HepG2 (cell line): ENCODE measurements around the gene PARP1.

ENCODE experiments used
- ELF1 ChIP-seq: sonication (generic); formaldehyde crosslinking; IDR thresholded peaks from 2 replicates; pipeline ENCODE4 v1.4.0; 2020; ENCODE audit warnings: missing genetic modification reagents
- EZH2 ChIP-seq: conservative IDR thresholded peaks from 2 replicates; pipeline ENCODE4 v1.6.1; 2012; ENCODE audit warnings: mild to moderate bottlenecking, low read depth, low read length, moderate library complexity
- GABPA ChIP-seq, 2 experiments: IDR thresholded peaks; 2 replicates each; pipeline ENCODE4 v1.6.1; 2011 to 2016; ENCODE audit warnings: low read depth in 2 of 2, low read length in 1 of 2, missing biosample characterization in 1 of 2, missing genetic modification characterization in 1 of 2
- HOXA7 ChIP-seq: sonication (generic); formaldehyde crosslinking; IDR thresholded peaks from 2 replicates; pipeline ENCODE4 v1.8.1; 2022; ENCODE audit warnings: mild to moderate bottlenecking, missing genetic modification reagents, moderate library complexity
- RBFOX2 ChIP-seq: fragments of 200-400 bp; formaldehyde crosslinking; IDR thresholded peaks from 2 replicates; pipeline ENCODE4 v1.6.1; 2017; ENCODE audit warnings: low read depth, mild to moderate bottlenecking, low read length
- ZNF326 ChIP-seq: sonication (generic); formaldehyde crosslinking; IDR thresholded peaks from 2 replicates; pipeline ENCODE4 v1.4.0; 2020; ENCODE audit warnings: missing genetic modification reagents, borderline replicate concordance
- ZNF850 ChIP-seq: sonication (generic); formaldehyde crosslinking; conservative IDR thresholded peaks from 2 replicates; pipeline ENCODE4 v1.9.0; 2021; ENCODE audit warnings: mild to moderate bottlenecking, missing genetic modification reagents
- TF ChIP-seq, protein P1 (sequence below): sonication (generic); formaldehyde crosslinking; IDR thresholded peaks from 2 replicates; pipeline ENCODE4 v1.9.0; 2021; ENCODE audit warnings: missing genetic modification reagents, borderline replicate concordance

- TF ChIP-seq ELF1 (CRISPR knock-in tag), result no peak
- TF ChIP-seq RBFOX2, result no peak
- no peak for TF ChIP-seq ZNF850 (CRISPR knock-in tag)
- TF ChIP-seq HOXA7 (CRISPR knock-in tag), result no peak
- no peak for TF ChIP-seq EZH2
- TF ChIP-seq GABPA (IDR thresholded peaks at IDR 0.05; ENCODE audit: low read depth, low read length), result no peak
- no peak for TF ChIP-seq GABPA (CRISPR knock-in tag; IDR thresholded peaks at IDR 0.05; ENCODE audit: low read depth)
- TF ChIP-seq, protein P1, sequence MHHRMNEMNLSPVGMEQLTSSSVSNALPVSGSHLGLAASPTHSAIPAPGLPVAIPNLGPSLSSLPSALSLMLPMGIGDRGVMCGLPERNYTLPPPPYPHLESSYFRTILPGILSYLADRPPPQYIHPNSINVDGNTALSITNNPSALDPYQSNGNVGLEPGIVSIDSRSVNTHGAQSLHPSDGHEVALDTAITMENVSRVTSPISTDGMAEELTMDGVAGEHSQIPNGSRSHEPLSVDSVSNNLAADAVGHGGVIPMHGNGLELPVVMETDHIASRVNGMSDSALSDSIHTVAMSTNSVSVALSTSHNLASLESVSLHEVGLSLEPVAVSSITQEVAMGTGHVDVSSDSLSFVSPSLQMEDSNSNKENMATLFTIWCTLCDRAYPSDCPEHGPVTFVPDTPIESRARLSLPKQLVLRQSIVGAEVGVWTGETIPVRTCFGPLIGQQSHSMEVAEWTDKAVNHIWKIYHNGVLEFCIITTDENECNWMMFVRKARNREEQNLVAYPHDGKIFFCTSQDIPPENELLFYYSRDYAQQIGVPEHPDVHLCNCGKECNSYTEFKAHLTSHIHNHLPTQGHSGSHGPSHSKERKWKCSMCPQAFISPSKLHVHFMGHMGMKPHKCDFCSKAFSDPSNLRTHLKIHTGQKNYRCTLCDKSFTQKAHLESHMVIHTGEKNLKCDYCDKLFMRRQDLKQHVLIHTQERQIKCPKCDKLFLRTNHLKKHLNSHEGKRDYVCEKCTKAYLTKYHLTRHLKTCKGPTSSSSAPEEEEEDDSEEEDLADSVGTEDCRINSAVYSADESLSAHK, result no peak
- TF ChIP-seq ZNF326 (CRISPR knock-in tag), result no peak
These were observed 17.2 kb downstream of the PARP1 start for GRCh38 chr1:226390681-226391080.
